ENCODE data around the gene RTEL1.
A peak's percentile ranks its signal among the peaks of the same experiment; 100 is the strongest.
"Not testable (repeated sequence)": the region's sequence is repeated elsewhere in the genome, so short reads cannot be mapped to it uniquely, and the experiment has no call there.

Gene RTEL1

DNA sequence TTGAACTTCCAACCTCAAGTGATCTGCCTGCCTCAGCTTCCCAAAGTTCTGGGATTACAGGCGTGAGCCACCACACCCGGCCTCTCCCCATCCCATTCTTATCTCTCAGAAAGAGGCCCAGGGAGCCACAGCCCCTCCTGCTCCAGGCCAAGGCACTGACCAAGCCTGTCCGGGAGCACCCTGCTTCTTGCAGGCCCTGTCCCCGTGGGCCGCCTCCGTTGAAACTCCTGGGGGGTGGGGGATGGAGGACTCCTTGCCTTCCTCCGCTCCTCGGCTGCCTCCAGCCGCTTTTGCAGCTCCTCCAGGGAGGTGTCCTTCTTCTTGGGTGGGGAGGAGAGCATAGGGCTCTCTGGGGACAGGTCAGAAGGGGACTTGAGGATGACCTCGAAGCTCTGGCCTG lies 14.6 kb upstream of the RTEL1 start:
- DNase-seq (ENCODE audit: low read depth) = no peak
- TF ChIP-seq, protein P1, sequence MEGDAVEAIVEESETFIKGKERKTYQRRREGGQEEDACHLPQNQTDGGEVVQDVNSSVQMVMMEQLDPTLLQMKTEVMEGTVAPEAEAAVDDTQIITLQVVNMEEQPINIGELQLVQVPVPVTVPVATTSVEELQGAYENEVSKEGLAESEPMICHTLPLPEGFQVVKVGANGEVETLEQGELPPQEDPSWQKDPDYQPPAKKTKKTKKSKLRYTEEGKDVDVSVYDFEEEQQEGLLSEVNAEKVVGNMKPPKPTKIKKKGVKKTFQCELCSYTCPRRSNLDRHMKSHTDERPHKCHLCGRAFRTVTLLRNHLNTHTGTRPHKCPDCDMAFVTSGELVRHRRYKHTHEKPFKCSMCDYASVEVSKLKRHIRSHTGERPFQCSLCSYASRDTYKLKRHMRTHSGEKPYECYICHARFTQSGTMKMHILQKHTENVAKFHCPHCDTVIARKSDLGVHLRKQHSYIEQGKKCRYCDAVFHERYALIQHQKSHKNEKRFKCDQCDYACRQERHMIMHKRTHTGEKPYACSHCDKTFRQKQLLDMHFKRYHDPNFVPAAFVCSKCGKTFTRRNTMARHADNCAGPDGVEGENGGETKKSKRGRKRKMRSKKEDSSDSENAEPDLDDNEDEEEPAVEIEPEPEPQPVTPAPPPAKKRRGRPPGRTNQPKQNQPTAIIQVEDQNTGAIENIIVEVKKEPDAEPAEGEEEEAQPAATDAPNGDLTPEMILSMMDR (IDR thresholded peaks at IDR 0.05; ENCODE audit: low read length, missing control alignments) = no peak
- no peak overlapping the region for H3K4me3 ChIP-seq (replicated peaks; ENCODE audit: low read depth, low read length)

DNA sequence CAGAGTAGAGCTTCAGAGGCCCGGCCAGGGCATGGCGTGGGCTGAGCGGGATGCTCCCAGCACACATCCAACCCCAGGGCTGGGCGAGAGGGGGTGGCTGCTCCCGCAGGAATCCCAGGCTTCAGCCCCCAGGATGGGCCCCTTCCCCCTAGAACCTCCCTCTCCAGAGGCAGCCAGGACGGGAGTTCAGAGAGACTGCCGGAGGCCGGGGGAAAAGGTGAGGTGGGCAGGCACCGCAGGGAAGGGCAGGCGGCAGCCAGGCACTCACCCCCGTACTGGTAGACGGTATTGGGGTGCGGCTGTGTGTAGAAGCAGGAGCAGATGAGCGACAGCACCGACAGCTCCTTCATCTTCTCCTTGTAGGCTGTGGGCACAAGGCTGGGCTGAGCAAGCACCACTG lies 14.2 kb upstream of the RTEL1 start:
- TF ChIP-seq, protein P1 (IDR thresholded peaks at IDR 0.05; ENCODE audit: low read length, missing control alignments) = no peak
- DNase-seq (ENCODE audit: low read depth) = no peak
- H3K4me3 ChIP-seq (replicated peaks; ENCODE audit: low read depth, low read length) = no peak overlapping the region

DNA sequence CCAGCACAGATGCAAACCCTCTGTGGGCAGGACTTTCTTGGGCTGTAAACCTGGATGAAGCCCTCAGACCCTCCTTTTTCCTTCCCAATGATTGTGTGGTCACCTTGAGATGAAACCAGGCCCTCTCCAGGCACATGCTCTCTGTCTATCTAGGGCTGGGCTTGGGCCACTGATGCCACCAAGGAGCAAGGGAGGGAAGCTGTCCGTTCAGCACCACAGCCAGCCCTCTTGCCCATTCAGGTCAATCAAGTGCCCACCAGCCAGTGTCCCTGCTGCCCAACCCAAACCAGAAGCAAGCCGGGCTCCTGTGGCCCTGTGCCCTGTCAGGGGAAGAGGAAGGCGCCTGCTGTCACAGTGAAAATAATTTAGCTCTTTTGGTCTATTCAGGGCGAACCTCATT lies 12.9 kb upstream of the RTEL1 start:
- no peak overlapping the region for H3K4me3 ChIP-seq (replicated peaks; ENCODE audit: low read depth, low read length)
- DNase-seq (ENCODE audit: low read depth) = no peak
- TF ChIP-seq, protein P1 (IDR thresholded peaks at IDR 0.05; ENCODE audit: low read length, missing control alignments) = no peak

DNA sequence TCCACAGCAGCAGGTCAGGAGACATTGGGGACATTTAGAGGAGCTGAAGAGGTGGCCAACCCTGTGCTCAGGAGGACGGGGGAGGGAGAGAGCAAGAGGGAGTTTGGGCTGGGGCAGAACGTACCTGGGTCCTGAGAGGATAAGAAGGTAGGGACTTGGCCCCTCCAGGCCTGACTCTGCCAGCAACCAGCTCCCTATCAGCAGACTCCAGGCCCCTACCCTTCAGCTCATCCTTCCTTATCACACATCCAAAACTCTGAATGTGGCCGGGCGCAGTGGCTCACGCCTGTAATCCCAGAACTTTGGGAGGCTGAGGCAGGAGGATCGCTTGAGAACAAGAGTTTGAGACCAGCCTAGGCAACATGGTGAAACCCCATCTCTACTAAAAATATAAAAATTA lies 9.9 kb upstream of the RTEL1 start:
- DNase-seq (ENCODE audit: low read depth) = no peak
- TF ChIP-seq, protein P1 (IDR thresholded peaks at IDR 0.05; ENCODE audit: low read length, missing control alignments) = no peak
- no peak overlapping the region for H3K4me3 ChIP-seq (replicated peaks; ENCODE audit: low read depth, low read length)

DNA sequence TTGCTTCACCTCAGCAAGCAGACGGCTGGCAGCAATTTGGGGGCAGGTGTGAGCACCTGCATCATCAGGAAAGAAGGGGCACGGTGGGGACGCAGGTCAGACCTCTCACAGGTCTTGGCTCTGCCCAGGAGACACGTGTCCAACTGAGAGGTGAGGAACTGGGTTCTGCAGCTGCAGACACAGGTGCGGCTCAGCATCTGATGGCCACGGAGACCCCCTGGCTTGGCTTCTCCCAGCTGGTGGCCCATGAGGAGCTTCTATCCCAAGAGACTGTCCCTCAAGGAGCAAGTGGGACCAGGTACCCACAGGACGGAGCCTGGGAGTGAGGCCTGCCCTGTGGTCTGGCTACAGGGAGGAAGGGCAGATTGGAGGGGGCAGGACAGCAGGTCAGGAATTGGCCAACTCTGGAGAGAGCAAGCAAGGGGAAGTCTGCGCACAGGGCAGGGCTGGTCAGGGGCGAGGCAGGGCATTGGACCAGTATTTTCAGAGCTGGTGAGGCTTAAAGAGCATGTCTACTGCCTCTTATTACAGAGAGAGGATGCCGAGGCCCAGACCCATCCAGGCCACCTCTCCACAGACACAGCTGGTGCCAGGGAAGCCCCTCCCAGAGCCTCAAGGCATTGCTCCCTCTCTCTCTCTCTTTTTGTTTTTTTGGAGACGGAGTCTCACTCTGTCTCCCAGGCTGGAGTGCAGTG lies 9.1 kb upstream of the RTEL1 start:
- TF ChIP-seq, protein P1 (IDR thresholded peaks at IDR 0.05; ENCODE audit: low read length, missing control alignments) = no peak
- no peak for DNase-seq (ENCODE audit: low read depth)
- no peak overlapping the region for H3K4me3 ChIP-seq (replicated peaks; ENCODE audit: low read depth, low read length)

DNA sequence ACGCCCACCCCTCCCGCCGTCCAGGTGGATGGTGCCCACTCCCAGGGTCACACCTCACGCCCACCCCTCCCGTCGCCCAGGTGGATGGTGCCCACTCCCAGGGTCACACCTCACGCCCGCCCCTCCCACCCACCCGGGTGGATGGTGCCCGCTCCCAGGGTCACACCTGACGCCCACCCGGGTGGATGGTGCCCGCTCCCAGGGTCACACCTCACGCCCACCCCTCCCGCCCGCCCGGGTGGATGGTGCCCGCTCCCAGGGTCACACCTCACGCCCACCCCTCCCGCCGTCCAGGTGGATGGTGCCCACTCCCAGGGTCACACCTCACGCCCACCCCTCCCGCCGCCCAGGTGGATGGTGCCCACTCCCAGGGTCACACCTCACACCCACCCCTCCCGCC lies 7.6 kb upstream of the RTEL1 start:
- not testable (repeated sequence) for H3K4me3 ChIP-seq (replicated peaks; ENCODE audit: low read depth, low read length); DNase-seq (ENCODE audit: low read depth)

DNA sequence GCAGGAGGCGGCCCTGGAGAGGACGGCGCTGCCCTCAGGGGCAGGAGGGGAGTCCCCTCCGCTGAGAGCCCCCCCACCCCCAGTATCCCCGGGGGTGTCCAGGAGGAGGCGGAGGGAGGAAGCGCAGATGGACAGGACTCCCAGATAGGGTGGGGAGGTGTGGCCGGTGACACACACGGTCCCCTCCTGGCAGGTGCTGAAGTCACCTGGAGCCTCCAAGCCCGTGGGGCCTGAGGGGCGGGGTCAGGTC lies 6.2 kb upstream of the RTEL1 start:
- DNase-seq (ENCODE audit: low read depth) = no peak
- peak overlapping the region; percentile 57 for H3K4me3 ChIP-seq (replicated peaks; ENCODE audit: low read depth, low read length)

More for the DNA sequence above, 6.2 kb upstream of the RTEL1 start:
- TF ChIP-seq, protein P1 (IDR thresholded peaks at IDR 0.05; ENCODE audit: low read length, missing control alignments) = no peak
